ENCODE results near the gene SPINK2.

DNA sequence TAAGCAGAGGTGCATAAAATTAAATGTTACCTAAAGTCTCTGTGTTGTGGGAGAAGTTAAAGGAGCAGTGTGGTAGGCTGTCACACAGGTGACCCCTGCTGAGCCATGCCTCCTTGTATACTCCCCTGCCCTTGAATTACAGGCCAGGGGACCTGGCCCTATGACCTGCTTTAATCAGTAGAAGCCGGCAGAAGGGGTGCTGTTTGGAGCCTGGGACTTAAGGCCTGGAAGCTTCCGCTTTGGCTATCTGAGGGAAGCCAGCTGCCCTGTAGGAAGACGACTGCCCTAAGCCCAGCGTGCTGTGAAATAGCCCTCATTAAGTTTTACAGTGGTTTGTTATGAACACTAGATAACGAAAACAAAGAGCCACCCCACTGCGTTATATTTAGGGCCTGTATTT is 34.1 kb downstream of the SPINK2 start:
- TF ChIP-seq, protein P1, sequence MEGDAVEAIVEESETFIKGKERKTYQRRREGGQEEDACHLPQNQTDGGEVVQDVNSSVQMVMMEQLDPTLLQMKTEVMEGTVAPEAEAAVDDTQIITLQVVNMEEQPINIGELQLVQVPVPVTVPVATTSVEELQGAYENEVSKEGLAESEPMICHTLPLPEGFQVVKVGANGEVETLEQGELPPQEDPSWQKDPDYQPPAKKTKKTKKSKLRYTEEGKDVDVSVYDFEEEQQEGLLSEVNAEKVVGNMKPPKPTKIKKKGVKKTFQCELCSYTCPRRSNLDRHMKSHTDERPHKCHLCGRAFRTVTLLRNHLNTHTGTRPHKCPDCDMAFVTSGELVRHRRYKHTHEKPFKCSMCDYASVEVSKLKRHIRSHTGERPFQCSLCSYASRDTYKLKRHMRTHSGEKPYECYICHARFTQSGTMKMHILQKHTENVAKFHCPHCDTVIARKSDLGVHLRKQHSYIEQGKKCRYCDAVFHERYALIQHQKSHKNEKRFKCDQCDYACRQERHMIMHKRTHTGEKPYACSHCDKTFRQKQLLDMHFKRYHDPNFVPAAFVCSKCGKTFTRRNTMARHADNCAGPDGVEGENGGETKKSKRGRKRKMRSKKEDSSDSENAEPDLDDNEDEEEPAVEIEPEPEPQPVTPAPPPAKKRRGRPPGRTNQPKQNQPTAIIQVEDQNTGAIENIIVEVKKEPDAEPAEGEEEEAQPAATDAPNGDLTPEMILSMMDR (IDR thresholded peaks at IDR 0.05): no peak
- TF ChIP-seq POLR2A (IDR thresholded peaks at IDR 0.05) (no peak), POLR2AphosphoS5 (IDR thresholded peaks at IDR 0.05) (no peak), EP300 (IDR thresholded peaks at IDR 0.05) (no peak)
